GM23338 (cell line): ENCODE measurements around the gene ZNF595.
"Not testable (repeated sequence)": the region's sequence is repeated elsewhere in the genome, so short reads cannot be mapped to it uniquely, and the experiment has no call there.

Experiments
- CREB1 ChIP-seq: fragments of 250-450 bp; sonication (Bioruptor Pico); IDR thresholded peaks from 2 replicates; pipeline ENCODE4 v1.5.0; 2020; ENCODE audit warnings: low read depth, mild to moderate bottlenecking, moderate library complexity
- EZH2 ChIP-seq: fragments of 200-600 bp; sonication (generic); IDR thresholded peaks from one replicate; pipeline ENCODE4 v1.8.0; 2017; ENCODE audit warnings: antibody characterized with exemption, mild to moderate bottlenecking, low read depth; ENCODE audit not compliant: unreplicated experiment
- EZH2phosphoT487 ChIP-seq: fragments of 200-600 bp; sonication (generic); IDR thresholded peaks from one replicate; pipeline ENCODE4 v1.8.1; 2018; ENCODE audit warnings: antibody characterized with exemption; ENCODE audit not compliant: unreplicated experiment
- JUNB ChIP-seq: IDR thresholded peaks from one replicate; pipeline ENCODE4 v1.6.1; 2016; ENCODE audit warnings: antibody characterized with exemption; ENCODE audit not compliant: unreplicated experiment
- POLR2AphosphoS5 ChIP-seq: IDR thresholded peaks from 2 replicates; pipeline ENCODE4 v1.6.1; 2016; ENCODE audit warnings: antibody characterized with exemption, low read depth
- REST ChIP-seq: IDR thresholded peaks from one replicate; pipeline ENCODE4 v1.6.1; 2018; ENCODE audit warnings: antibody characterized with exemption; ENCODE audit not compliant: unreplicated experiment
- STAT1 ChIP-seq: IDR thresholded peaks from one replicate; pipeline ENCODE4 v1.6.1; 2016; ENCODE audit warnings: antibody characterized with exemption; ENCODE audit not compliant: unreplicated experiment
- ZNF114 ChIP-seq: fragments of 250-450 bp; sonication (Bioruptor Pico); IDR thresholded peaks from 2 replicates; pipeline ENCODE4 v1.5.0; 2020; ENCODE audit warnings: mild to moderate bottlenecking, moderate library complexity
- TF ChIP-seq, protein P1 (sequence below), 2 experiments: fragments of 200-600 bp in 1 of 2; sonication (generic) in 1 of 2; conservative IDR thresholded peaks; 2 replicates each; pipeline versions ENCODE4 v1.5.1 to v1.6.1; 2016 to 2017; ENCODE audit warnings: antibody characterized with exemption in 2 of 2, low read depth in 2 of 2, mild to moderate bottlenecking in 2 of 2, moderate library complexity in 1 of 2

GRCh38 chr4:18128-18527, 35.0 kb upstream of the ZNF595 start:
- TF ChIP-seq, protein P1, sequence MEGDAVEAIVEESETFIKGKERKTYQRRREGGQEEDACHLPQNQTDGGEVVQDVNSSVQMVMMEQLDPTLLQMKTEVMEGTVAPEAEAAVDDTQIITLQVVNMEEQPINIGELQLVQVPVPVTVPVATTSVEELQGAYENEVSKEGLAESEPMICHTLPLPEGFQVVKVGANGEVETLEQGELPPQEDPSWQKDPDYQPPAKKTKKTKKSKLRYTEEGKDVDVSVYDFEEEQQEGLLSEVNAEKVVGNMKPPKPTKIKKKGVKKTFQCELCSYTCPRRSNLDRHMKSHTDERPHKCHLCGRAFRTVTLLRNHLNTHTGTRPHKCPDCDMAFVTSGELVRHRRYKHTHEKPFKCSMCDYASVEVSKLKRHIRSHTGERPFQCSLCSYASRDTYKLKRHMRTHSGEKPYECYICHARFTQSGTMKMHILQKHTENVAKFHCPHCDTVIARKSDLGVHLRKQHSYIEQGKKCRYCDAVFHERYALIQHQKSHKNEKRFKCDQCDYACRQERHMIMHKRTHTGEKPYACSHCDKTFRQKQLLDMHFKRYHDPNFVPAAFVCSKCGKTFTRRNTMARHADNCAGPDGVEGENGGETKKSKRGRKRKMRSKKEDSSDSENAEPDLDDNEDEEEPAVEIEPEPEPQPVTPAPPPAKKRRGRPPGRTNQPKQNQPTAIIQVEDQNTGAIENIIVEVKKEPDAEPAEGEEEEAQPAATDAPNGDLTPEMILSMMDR (conservative IDR thresholded peaks at IDR 0.05; ENCODE audit: low read depth in 2 of 2): not testable (repeated sequence)
- TF ChIP-seq JUNB; EZH2; POLR2AphosphoS5; CREB1 (CRISPR knock-in tag); ZNF114 (CRISPR knock-in tag); EZH2phosphoT487; REST; STAT1: not testable (repeated sequence)
